Measurements from ENCODE around the gene RPL41.
"Not testable (repeated sequence)": the region's sequence is repeated elsewhere in the genome, so short reads cannot be mapped to it uniquely, and the experiment has no call there.

The RPL41 gene

GRCh38 chr12:56115329-56115728 lies 1.1 kb upstream of the RPL41 start:
- no peak for DNase-seq
- Histone ChIP-seq H4K20me1 (ENCODE audit: insufficient read depth, low read length) (no peaks in the 10 kb centered on the region), H3K9me3 (replicated peaks; ENCODE audit: insufficient read depth, low read length) (no peaks in the 10 kb centered on the region), H3K4me2 (ENCODE audit: low read depth, low read length) (peak overlapping the region; percentile 69), H3K9me2 (replicated peaks; ENCODE audit: insufficient read depth, low read length) (no peaks in the 10 kb centered on the region), H3K9ac (ENCODE audit: low read length) (peak overlapping the region; percentile 90), H3K27ac (ENCODE audit: low read length) (peak overlapping the region; percentile 89; the same call in 1 of the 2 replicates), H3K27me3 (replicated peaks; ENCODE audit: insufficient read depth, low read length) (no peaks in the 10 kb centered on the region), H2AFZ (ENCODE audit: low read length) (peak overlapping the region; percentile 79; the same call in 1 of the 2 replicates), H3K4me3 (ENCODE audit: low read length) (peak overlapping the region; percentile 77), H3K79me2 (ENCODE audit: low read length) (peaks cover 30% of the 10 kb centered on the region), H3K36me3 (replicated peaks; ENCODE audit: insufficient read depth, low read length) (peaks cover 18% of the 10 kb centered on the region; the same call in 1 of the 2 replicates), H3K4me1 (ENCODE audit: low read length) (peaks cover 12% of the 10 kb centered on the region), H3F3A (ENCODE audit: insufficient read depth, low read length) (peaks cover 66% of the 10 kb centered on the region)
- no peak for TF ChIP-seq CTCF (IDR thresholded peaks at IDR 0.05; ENCODE audit: low read length)
- no peak for TF ChIP-seq EZH2 (optimal IDR thresholded peaks at IDR 0.05; ENCODE audit: low read depth, low read length)
- TF ChIP-seq EZH2phosphoT487 (IDR thresholded peaks at IDR 0.05; ENCODE audit: low read length), result no peak

- not testable (repeated sequence) for H3K36me3 ChIP-seq (replicated peaks; ENCODE audit: insufficient read depth, low read length); H4K20me1 ChIP-seq (ENCODE audit: insufficient read depth, low read length); H3K9me3 ChIP-seq (replicated peaks; ENCODE audit: insufficient read depth, low read length); DNase-seq; H2AFZ ChIP-seq (ENCODE audit: low read length); H3K9me2 ChIP-seq (replicated peaks; ENCODE audit: insufficient read depth, low read length); H3K27me3 ChIP-seq (replicated peaks; ENCODE audit: insufficient read depth, low read length)
- H3K4me3 ChIP-seq (ENCODE audit: low read length), result peak overlapping the region; percentile 77
- peak overlapping the region; percentile 74 for H3K4me2 ChIP-seq (ENCODE audit: low read depth, low read length)
- peak overlapping the region; percentile 89 for H3K27ac ChIP-seq (ENCODE audit: low read length)
- H3F3A ChIP-seq (ENCODE audit: insufficient read depth, low read length), result peaks cover 60% of the 10 kb centered on the region
- peaks cover 12% of the 10 kb centered on the region for H3K4me1 ChIP-seq (ENCODE audit: low read length)
- peaks cover 32% of the 10 kb centered on the region for H3K79me2 ChIP-seq (ENCODE audit: low read length)
- H3K9ac ChIP-seq (ENCODE audit: low read length), result peak overlapping the region; percentile 90
These were observed 761 bp downstream of the RPL41 start for GRCh38 chr12:56117082-56117706.

- peaks cover 52% of the 10 kb centered on the region for H3F3A ChIP-seq (ENCODE audit: insufficient read depth, low read length)
These were observed 1.6 kb downstream of the RPL41 start, which contains the start of gene ZC3H10 for GRCh38 chr12:56117778-56118687. Gene ZC3H10, plus strand, starts transcription at chr12:56118266. Its CDS starts 2,297 bp downstream, at chr12:56120563.

More at GRCh38 chr12:56117778-56118687, 1.6 kb downstream of the RPL41 start, which contains the start of gene ZC3H10:
- H3K4me1 ChIP-seq (ENCODE audit: low read length), result peaks cover 12% of the 10 kb centered on the region
- no peaks in the 10 kb centered on the region for H3K27me3 ChIP-seq (replicated peaks; ENCODE audit: insufficient read depth, low read length)
- TF ChIP-seq CTCF (IDR thresholded peaks at IDR 0.05; ENCODE audit: low read length), result peak; percentile 42
- TF ChIP-seq EZH2phosphoT487 (IDR thresholded peaks at IDR 0.05; ENCODE audit: low read length), result no peak
- H4K20me1 ChIP-seq (ENCODE audit: insufficient read depth, low read length), result no peaks in the 10 kb centered on the region
- H3K27ac ChIP-seq (ENCODE audit: low read length), result peak within 1 kb of the TSS; percentile 89
- peak within 1 kb of the TSS; percentile 90 for H3K9ac ChIP-seq (ENCODE audit: low read length)
- peak within 1 kb of the TSS; percentile 94 for H3K4me3 ChIP-seq (ENCODE audit: low read length)
- H3K79me2 ChIP-seq (ENCODE audit: low read length), result peaks cover 32% of the 10 kb centered on the region
- peak within 1 kb of the TSS; percentile 70 for H2AFZ ChIP-seq (ENCODE audit: low read length)
- no peaks in the 10 kb centered on the region for H3K9me3 ChIP-seq (replicated peaks; ENCODE audit: insufficient read depth, low read length)
- no peaks in the 10 kb centered on the region for H3K36me3 ChIP-seq (replicated peaks; ENCODE audit: insufficient read depth, low read length)
- peak within 1 kb of the TSS; percentile 94 for H3K4me2 ChIP-seq (ENCODE audit: low read depth, low read length)
- DNase-seq, result peak; percentile 100
- no peaks in the 10 kb centered on the region for H3K9me2 ChIP-seq (replicated peaks; ENCODE audit: insufficient read depth, low read length)
